DMS53 treated with DMSO at 0.1 percent for 48 hours (cell line): ENCODE data around the gene IL6R.

ENCODE experiments used
- DNase-seq: peaks from one replicate; lab custom pipeline; 2025; ENCODE audit not compliant: unreplicated experiment; lab: John Stamatoyannopoulos, UW

The IL6R gene

GRCh38 chr1:154503898-154504297 lies 98.8 kb downstream of the IL6R start:
- no peak for DNase-seq

- no peak for DNase-seq
These were observed 107.6 kb downstream of the IL6R start for GRCh38 chr1:154512760-154513159.

- no peak for DNase-seq
These were observed 109.0 kb downstream of the IL6R start for GRCh38 chr1:154514066-154514553.

GRCh38 chr1:154517661-154518060 lies 112.5 kb downstream of the IL6R start:
- DNase-seq: no peak
